Activated naive CD8-positive, alpha-beta T cell (primary cell): ENCODE data around the gene SYS1.

Experiments
- H3K27ac Mint-ChIP-seq: one replicate; pipeline ENCODE4 v1.8.0; 2021; ENCODE audit warnings: mixed read lengths
- H3K27me3 Mint-ChIP-seq: one replicate; pipeline ENCODE4 v1.8.0; 2021; ENCODE audit warnings: mixed read lengths
- H3K36me3 Mint-ChIP-seq: one replicate; pipeline ENCODE4 v1.8.0; 2021; ENCODE audit warnings: mixed read lengths
- H3K4me1 Mint-ChIP-seq: one replicate; pipeline ENCODE4 v1.8.0; 2021; ENCODE audit warnings: low read depth, mixed read lengths
- H3K4me3 Mint-ChIP-seq: one replicate; pipeline ENCODE4 v1.8.0; 2021; ENCODE audit warnings: mild to moderate bottlenecking, mixed read lengths
- H3K9me3 Mint-ChIP-seq: one replicate; pipeline ENCODE4 v1.8.0; 2021; ENCODE audit warnings: low read depth, mixed read lengths

SYS1 gene

GRCh38 chr20:45374966-45375365 lies 12.0 kb downstream of the SYS1 start:
- H3K4me3 Mint-ChIP-seq = no peak overlapping the region
- no peaks in the 10 kb centered on the region for H3K27me3 Mint-ChIP-seq
- peaks cover 25% of the 10 kb centered on the region for H3K4me1 Mint-ChIP-seq
- H3K36me3 Mint-ChIP-seq = no peaks in the 10 kb centered on the region
- no peaks in the 10 kb centered on the region for H3K9me3 Mint-ChIP-seq
- no peak overlapping the region for H3K27ac Mint-ChIP-seq

- no peak overlapping the region for H3K4me3 Mint-ChIP-seq
- H3K27ac Mint-ChIP-seq = no peak overlapping the region
- peaks cover 6% of the 10 kb centered on the region for H3K36me3 Mint-ChIP-seq
- no peaks in the 10 kb centered on the region for H3K9me3 Mint-ChIP-seq
- H3K4me1 Mint-ChIP-seq = peaks cover 17% of the 10 kb centered on the region
- no peaks in the 10 kb centered on the region for H3K27me3 Mint-ChIP-seq
Observed at GRCh38 chr20:45377269-45377668, 14.3 kb downstream of the SYS1 start.

GRCh38 chr20:45378191-45378590 lies 15.2 kb downstream of the SYS1 start, which contains the start of gene TP53TG5:
Gene TP53TG5, minus strand, starts transcription at chr20:45378325. Its CDS starts 89 bp downstream, at chr20:45378236.
- Mint-ChIP-seq H3K9me3 (no peaks in the 10 kb centered on the region), H3K27me3 (no peaks in the 10 kb centered on the region), H3K4me1 (peaks cover 10% of the 10 kb centered on the region), H3K4me3 (no peak within 1 kb of the TSS), H3K27ac (no peak within 1 kb of the TSS), H3K36me3 (peaks cover 8% of the 10 kb centered on the region)

- Mint-ChIP-seq H3K27me3 (no peaks in the 10 kb centered on the region), H3K27ac (no peak overlapping the region), H3K4me1 (peaks cover 10% of the 10 kb centered on the region), H3K4me3 (no peak overlapping the region), H3K9me3 (peaks cover 3% of the 10 kb centered on the region), H3K36me3 (peaks cover 13% of the 10 kb centered on the region)
Observed at GRCh38 chr20:45387274-45387673, 24.3 kb downstream of the SYS1 start.

- H3K4me3 Mint-ChIP-seq = no peak overlapping the region
- H3K4me1 Mint-ChIP-seq = peaks cover 10% of the 10 kb centered on the region
- no peaks in the 10 kb centered on the region for H3K27me3 Mint-ChIP-seq
- peaks cover 3% of the 10 kb centered on the region for H3K9me3 Mint-ChIP-seq
- no peak overlapping the region for H3K27ac Mint-ChIP-seq
- peaks cover 13% of the 10 kb centered on the region for H3K36me3 Mint-ChIP-seq
Observed at GRCh38 chr20:45390931-45391330, 28.0 kb downstream of the SYS1 start.

GRCh38 chr20:45391559-45391958 lies 28.6 kb downstream of the SYS1 start:
- no peak overlapping the region for H3K4me3 Mint-ChIP-seq
- H3K4me1 Mint-ChIP-seq = peaks cover 10% of the 10 kb centered on the region
- H3K27me3 Mint-ChIP-seq = no peaks in the 10 kb centered on the region
- H3K27ac Mint-ChIP-seq = no peak overlapping the region
- H3K9me3 Mint-ChIP-seq = peaks cover 3% of the 10 kb centered on the region
- peaks cover 13% of the 10 kb centered on the region for H3K36me3 Mint-ChIP-seq

GRCh38 chr20:45392733-45393132 lies 29.8 kb downstream of the SYS1 start:
- peaks cover 5% of the 10 kb centered on the region for H3K4me1 Mint-ChIP-seq
- H3K36me3 Mint-ChIP-seq = peaks cover 13% of the 10 kb centered on the region
- H3K27me3 Mint-ChIP-seq = no peaks in the 10 kb centered on the region
- H3K27ac Mint-ChIP-seq = no peak overlapping the region
- H3K9me3 Mint-ChIP-seq = no peaks in the 10 kb centered on the region
- no peak overlapping the region for H3K4me3 Mint-ChIP-seq

GRCh38 chr20:45394221-45395113 lies 31.5 kb downstream of the SYS1 start:
- H3K4me1 Mint-ChIP-seq = peaks cover 5% of the 10 kb centered on the region
- no peak overlapping the region for H3K27ac Mint-ChIP-seq
- H3K9me3 Mint-ChIP-seq = no peaks in the 10 kb centered on the region
- H3K4me3 Mint-ChIP-seq = no peak overlapping the region
- H3K36me3 Mint-ChIP-seq = peaks cover 13% of the 10 kb centered on the region
- no peaks in the 10 kb centered on the region for H3K27me3 Mint-ChIP-seq

- peaks cover 4% of the 10 kb centered on the region for H3K9me3 Mint-ChIP-seq
- H3K36me3 Mint-ChIP-seq = peaks cover 17% of the 10 kb centered on the region
- no peak overlapping the region for H3K4me3 Mint-ChIP-seq
- no peak overlapping the region for H3K27ac Mint-ChIP-seq
- H3K27me3 Mint-ChIP-seq = no peaks in the 10 kb centered on the region
- H3K4me1 Mint-ChIP-seq = peaks cover 5% of the 10 kb centered on the region
Observed at GRCh38 chr20:45395114-45395415, 32.1 kb downstream of the SYS1 start.

GRCh38 chr20:45399018-45399417 lies 36.1 kb downstream of the SYS1 start:
- H3K27me3 Mint-ChIP-seq = no peaks in the 10 kb centered on the region
- no peak overlapping the region for H3K4me3 Mint-ChIP-seq
- H3K9me3 Mint-ChIP-seq = peaks cover 10% of the 10 kb centered on the region
- peaks cover 25% of the 10 kb centered on the region for H3K36me3 Mint-ChIP-seq
- H3K4me1 Mint-ChIP-seq = no peaks in the 10 kb centered on the region
- no peak overlapping the region for H3K27ac Mint-ChIP-seq

GRCh38 chr20:45400346-45401031 lies 37.5 kb downstream of the SYS1 start:
- no peak overlapping the region for H3K27ac Mint-ChIP-seq
- H3K4me3 Mint-ChIP-seq = no peak overlapping the region
- peaks cover 23% of the 10 kb centered on the region for H3K36me3 Mint-ChIP-seq
- no peaks in the 10 kb centered on the region for H3K27me3 Mint-ChIP-seq
- H3K9me3 Mint-ChIP-seq = peaks cover 10% of the 10 kb centered on the region
- peaks cover 7% of the 10 kb centered on the region for H3K4me1 Mint-ChIP-seq

GRCh38 chr20:45402946-45403345 lies 40.0 kb downstream of the SYS1 start:
- Mint-ChIP-seq H3K4me3 (no peak overlapping the region), H3K27me3 (no peaks in the 10 kb centered on the region), H3K27ac (no peak overlapping the region)

GRCh38 chr20:45404438-45404837 lies 41.5 kb downstream of the SYS1 start:
- peak overlapping the region; percentile 30 for H3K27ac Mint-ChIP-seq
- peaks cover 12% of the 10 kb centered on the region for H3K36me3 Mint-ChIP-seq
- peak overlapping the region; percentile 77 for H3K4me3 Mint-ChIP-seq
- no peaks in the 10 kb centered on the region for H3K27me3 Mint-ChIP-seq
- H3K9me3 Mint-ChIP-seq = peaks cover 10% of the 10 kb centered on the region
- peaks cover 26% of the 10 kb centered on the region for H3K4me1 Mint-ChIP-seq

More at GRCh38 chr20:45402946-45403345, 40.0 kb downstream of the SYS1 start:
- peaks cover 10% of the 10 kb centered on the region for H3K9me3 Mint-ChIP-seq
- peaks cover 17% of the 10 kb centered on the region for H3K36me3 Mint-ChIP-seq
- H3K4me1 Mint-ChIP-seq = peaks cover 18% of the 10 kb centered on the region

GRCh38 chr20:45405571-45406259 lies 42.8 kb downstream of the SYS1 start:
- Mint-ChIP-seq H3K4me1 (peaks cover 26% of the 10 kb centered on the region), H3K27ac (peak overlapping the region; percentile 50), H3K4me3 (peak overlapping the region; percentile 77), H3K27me3 (no peaks in the 10 kb centered on the region), H3K36me3 (peaks cover 8% of the 10 kb centered on the region), H3K9me3 (peaks cover 5% of the 10 kb centered on the region)
